HG03097 (cell line): ENCODE data around the gene CADPS.

Experiments
- ATAC-seq: cut with Tn5 transposase; IDR thresholded peaks from one replicate; pipeline ENCODE4 v1.9.1; 2021; ENCODE audit not compliant: unreplicated experiment, low FRiP score

The CADPS gene

GRCh38 chr3:62700357-62700756, 174.9 kb downstream of the CADPS start:
- no peak for ATAC-seq

- ATAC-seq: no peak
Measured at GRCh38 chr3:62699728-62700127, 175.5 kb downstream of the CADPS start.

DNA sequence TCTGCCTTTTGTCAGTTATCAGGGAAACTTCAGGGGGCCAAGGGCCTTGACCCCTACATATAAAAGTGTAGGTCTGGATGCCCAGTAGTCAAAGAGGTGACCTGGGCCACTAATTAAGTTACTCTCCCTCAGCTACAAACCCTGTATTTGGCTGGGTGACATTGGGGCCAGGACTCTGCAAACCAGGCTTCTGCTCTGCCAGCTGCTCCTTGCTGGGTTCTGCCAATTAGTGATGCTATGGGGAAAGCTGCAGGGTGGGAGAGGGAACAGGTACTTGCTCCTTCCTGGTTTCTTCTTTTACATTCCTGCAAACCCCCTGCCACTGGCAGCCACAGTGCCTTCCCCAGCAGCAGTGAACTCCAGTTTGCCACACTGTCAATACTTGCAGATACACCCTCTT, 179.2 kb downstream of the CADPS start:
- ATAC-seq: no peak

GRCh38 chr3:62688812-62689211, 186.4 kb downstream of the CADPS start:
- ATAC-seq: no peak

- no peak for ATAC-seq
Measured at GRCh38 chr3:62688050-62688449, 187.2 kb downstream of the CADPS start.

- ATAC-seq: no peak
Measured at GRCh38 chr3:62686503-62687294, 188.5 kb downstream of the CADPS start.

GRCh38 chr3:62682826-62683225, 192.4 kb downstream of the CADPS start:
- no peak for ATAC-seq

- ATAC-seq: no peak
Measured at GRCh38 chr3:62679988-62680387, 195.2 kb downstream of the CADPS start.

DNA sequence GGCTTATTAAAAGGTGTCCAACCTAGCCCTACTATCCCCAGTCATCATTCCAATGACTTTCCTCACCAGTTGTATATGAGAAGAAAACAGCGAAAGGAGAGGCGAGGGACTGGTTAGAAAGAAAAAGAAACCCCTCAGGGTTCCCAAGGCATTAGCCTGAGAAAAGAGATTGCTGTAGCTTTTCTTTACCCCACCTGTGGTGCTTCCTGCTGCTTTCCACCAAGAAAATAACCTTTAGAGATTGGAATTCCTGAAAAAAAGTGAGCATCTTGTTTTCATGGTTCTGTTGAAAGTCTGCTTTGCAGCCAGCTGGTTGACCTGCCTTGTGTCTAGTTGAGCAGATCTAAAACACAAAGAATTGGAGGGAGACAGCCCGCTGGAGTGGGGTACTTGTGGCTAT, 196.4 kb downstream of the CADPS start:
- ATAC-seq: no peak

- ATAC-seq: no peak
Measured at GRCh38 chr3:62677926-62678325, 197.3 kb downstream of the CADPS start.

- no peak for ATAC-seq
Measured at GRCh38 chr3:62676689-62677271, 198.4 kb downstream of the CADPS start.

- ATAC-seq: no peak
Measured at GRCh38 chr3:62675492-62675891, 199.7 kb downstream of the CADPS start.

DNA sequence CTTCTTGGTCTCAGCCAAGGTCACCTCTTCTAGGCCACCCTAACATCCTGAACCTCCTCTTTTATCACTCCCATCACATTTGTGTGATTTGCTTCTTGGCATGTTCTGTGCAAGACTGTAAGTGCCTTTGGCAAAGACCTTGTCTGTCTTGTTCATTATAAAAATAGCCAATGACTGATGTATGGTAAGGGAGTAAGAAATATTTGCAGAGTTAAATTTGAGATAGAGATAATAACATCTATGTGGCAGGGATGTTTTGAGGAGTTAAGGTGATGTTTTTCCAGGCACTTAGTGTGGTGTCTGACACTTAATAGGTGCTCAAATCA, 202.3 kb downstream of the CADPS start:
- ATAC-seq: no peak

DNA sequence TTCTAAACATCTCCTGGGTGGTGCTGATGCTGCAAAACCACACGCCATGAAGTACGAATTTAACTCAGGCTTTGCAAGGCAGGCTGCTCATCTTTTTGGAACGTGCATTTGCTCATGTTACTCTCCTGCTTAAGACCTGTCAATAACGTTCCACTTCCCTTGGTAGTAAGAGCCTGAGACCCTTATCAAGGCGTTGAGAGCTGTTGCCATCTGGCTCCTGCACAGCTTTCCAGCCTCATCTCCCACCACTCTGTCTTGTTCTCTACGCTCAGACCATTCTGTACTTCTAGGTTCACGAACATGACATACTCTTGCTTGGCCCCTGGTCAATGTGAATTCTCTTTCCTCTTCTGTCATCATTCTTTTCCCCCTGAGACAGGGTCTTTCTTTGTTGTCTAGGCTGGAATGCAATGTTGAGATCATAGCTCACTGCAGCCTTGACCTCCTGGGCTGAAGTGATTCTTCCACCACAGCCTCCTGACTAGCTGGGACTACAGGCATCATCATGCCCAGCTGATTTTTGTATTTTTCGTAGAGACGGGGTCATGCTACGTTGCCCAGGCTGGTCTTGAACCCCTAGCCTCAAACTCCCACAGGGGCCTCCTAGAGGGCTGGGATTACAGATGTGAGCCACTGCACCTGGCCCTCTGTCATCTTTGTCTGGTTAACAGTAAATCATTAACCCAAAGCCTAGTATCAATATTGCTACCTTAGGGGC, 202.8 kb downstream of the CADPS start:
- ATAC-seq: no peak

DNA sequence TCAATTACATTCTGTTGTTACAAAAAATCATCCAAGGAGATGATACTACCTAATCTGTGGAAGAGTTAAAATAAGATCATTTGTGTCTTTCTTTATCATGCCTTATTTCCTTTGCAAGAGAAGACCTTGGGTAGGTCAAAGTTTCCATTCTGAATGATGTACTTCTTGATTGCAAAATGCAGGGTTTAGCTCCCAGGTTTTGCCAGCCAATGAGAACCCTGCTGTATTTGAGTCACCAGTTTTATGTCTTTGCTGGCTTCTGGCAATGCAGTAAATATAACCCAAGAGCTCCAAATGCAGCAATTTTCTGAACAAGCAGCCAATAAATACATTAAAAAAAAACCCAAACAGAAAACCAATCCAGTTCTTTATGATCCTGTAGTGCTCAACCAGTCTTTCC, 204.9 kb downstream of the CADPS start:
- no peak for ATAC-seq

- no peak for ATAC-seq
Measured at GRCh38 chr3:62669161-62669560, 206.1 kb downstream of the CADPS start.

GRCh38 chr3:62667714-62668113, 207.5 kb downstream of the CADPS start:
- no peak for ATAC-seq

DNA sequence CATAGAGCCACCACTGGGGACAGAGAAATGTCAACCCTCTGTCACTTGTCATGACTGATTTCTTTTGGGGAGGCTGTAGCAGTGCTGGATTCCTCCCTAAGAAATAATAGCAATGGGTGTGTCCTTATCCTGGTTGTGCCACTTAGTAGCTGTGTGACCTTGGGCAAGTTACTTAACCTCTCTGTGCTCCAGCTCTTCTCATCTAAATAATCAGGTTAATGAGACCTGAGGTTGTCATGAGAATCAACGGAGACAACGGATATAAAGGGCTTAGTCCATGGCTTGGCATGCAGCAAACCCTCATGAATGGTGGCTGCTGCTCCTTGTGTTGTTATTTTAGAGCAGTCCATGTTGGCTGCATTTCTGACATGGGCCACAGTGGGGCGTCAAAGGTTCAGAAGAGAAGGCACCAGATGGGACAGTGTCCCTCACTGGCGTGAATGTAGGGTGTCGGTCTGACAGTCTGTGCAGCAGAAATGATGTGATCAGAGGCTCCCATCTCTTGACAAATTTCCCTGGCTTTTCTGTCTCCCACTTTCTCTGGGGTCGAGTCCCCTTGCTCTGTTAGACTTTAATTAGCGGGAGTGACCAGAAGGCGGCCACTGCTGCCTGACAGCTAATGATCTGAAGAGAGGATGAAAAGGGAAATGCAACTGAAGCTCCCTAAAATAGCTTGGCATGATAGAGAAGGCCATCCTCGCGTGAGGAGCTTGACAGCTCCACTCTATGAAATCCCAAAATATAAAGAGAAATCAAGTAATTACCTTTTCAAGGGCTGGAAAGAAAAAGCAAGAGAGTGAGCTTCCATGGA, 209.4 kb downstream of the CADPS start:
- peak; percentile 71 for ATAC-seq

DNA sequence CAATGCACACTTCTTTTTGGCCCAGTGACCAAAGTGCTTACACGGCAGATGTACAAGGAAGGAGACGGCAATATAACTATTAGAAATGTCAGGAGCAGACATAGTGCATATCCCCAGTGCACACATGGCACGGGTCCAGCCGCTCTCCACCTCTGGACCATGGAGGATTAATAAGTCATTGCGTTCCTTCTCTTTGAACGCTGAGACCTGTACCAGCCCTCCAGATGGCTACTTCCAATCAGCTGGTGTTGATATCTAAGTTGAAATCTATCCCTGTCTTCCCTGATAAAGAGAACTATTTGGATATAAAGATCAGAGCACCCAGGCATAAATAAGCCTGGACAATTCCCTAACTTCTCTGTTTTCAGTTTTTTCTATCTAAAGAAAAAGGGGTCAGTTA, 212.5 kb downstream of the CADPS start:
- ATAC-seq: no peak

GRCh38 chr3:62659660-62660059, 215.6 kb downstream of the CADPS start:
- no peak for ATAC-seq

- no peak for ATAC-seq
Measured at GRCh38 chr3:62655691-62656063, 219.5 kb downstream of the CADPS start.
